Islet of Langerhans (tissue), 1 donor: ENCODE results near the gene ADGRV1.
"Not testable (repeated sequence)": the region's sequence is repeated elsewhere in the genome, so short reads cannot be mapped to it uniquely, and the experiment has no call there.

Source experiments
- FAIRE-seq: peaks from one replicate; lab custom pipeline; 2011; peaks lifted over from hg19 to GRCh38; lab: Jason Lieb, UNC

ADGRV1 gene

GRCh38 chr5:90740244-90740799 lies 181.7 kb downstream of the ADGRV1 start:
- FAIRE-seq, result no peak

GRCh38 chr5:90741022-90741564 lies 182.5 kb downstream of the ADGRV1 start:
- FAIRE-seq, result no peak

- no peak for FAIRE-seq
Observed at GRCh38 chr5:90746119-90746518, 187.5 kb downstream of the ADGRV1 start.

- no peak for FAIRE-seq
Observed at GRCh38 chr5:90747175-90747574, 188.6 kb downstream of the ADGRV1 start.

- FAIRE-seq, result no peak
Observed at GRCh38 chr5:90747693-90748092, 189.1 kb downstream of the ADGRV1 start.

GRCh38 chr5:90759119-90759518 lies 200.5 kb downstream of the ADGRV1 start:
- no peak for FAIRE-seq

- no peak for FAIRE-seq
Observed at GRCh38 chr5:90767710-90768109, 209.1 kb downstream of the ADGRV1 start.

- FAIRE-seq, result not testable (repeated sequence)
Observed at GRCh38 chr5:90770006-90770541, 211.5 kb downstream of the ADGRV1 start.

GRCh38 chr5:90777959-90778358 lies 219.4 kb downstream of the ADGRV1 start:
- FAIRE-seq, result no peak

- FAIRE-seq, result peak; percentile 70
Observed at GRCh38 chr5:90783460-90784333, 225.1 kb downstream of the ADGRV1 start.

GRCh38 chr5:90786756-90787155 lies 228.2 kb downstream of the ADGRV1 start:
- FAIRE-seq, result no peak

- no peak for FAIRE-seq
Observed at GRCh38 chr5:90792725-90793124, 234.1 kb downstream of the ADGRV1 start.

- FAIRE-seq, result no peak
Observed at GRCh38 chr5:90793183-90793582, 234.6 kb downstream of the ADGRV1 start.

GRCh38 chr5:90796919-90797318 lies 238.3 kb downstream of the ADGRV1 start:
- not testable (repeated sequence) for FAIRE-seq

- FAIRE-seq, result not testable (repeated sequence)
Observed at GRCh38 chr5:90800082-90800481, 241.5 kb downstream of the ADGRV1 start.

GRCh38 chr5:90800515-90800914 lies 241.9 kb downstream of the ADGRV1 start:
- not testable (repeated sequence) for FAIRE-seq

GRCh38 chr5:90802474-90803317 lies 244.1 kb downstream of the ADGRV1 start:
- FAIRE-seq, result peak; percentile 82

- no peak for FAIRE-seq
Observed at GRCh38 chr5:90803381-90803780, 244.8 kb downstream of the ADGRV1 start.

GRCh38 chr5:90803876-90804275 lies 245.3 kb downstream of the ADGRV1 start:
- FAIRE-seq, result no peak

GRCh38 chr5:90807496-90807895 lies 248.9 kb downstream of the ADGRV1 start:
- no peak for FAIRE-seq

- FAIRE-seq, result no peak
Observed at GRCh38 chr5:90809311-90810056, 250.9 kb downstream of the ADGRV1 start.

- no peak for FAIRE-seq
Observed at GRCh38 chr5:90810211-90810610, 251.6 kb downstream of the ADGRV1 start.
